IMR-90 (cell line): Measurements from ENCODE around the gene ITGA4. TPM values are rescaled to one million over a fixed set of nuclear protein-coding genes. Genes with fewer than 3 reads are reported as not detected.
"Not testable (repeated sequence)": the region's sequence is repeated elsewhere in the genome, so short reads cannot be mapped to it uniquely, and the experiment has no call there.

Source experiments
- ATAC-seq: fragments of 200-7000 bp; cut with Tn5 transposase; 2 replicates; pipeline ENCODE4 v1.9.1; 2020; ENCODE audit warnings: low read depth, mild to moderate bottlenecking, moderate library complexity
- BruUV-seq: library from RNA; stranded (reverse); fragments of 400-500 nt; replicated peaks from 2 replicates; lab custom pipeline; 2021; lab: Mats Ljungman, UMichigan
- CTCF ChIA-PET: fragments of 300-600 bp; formaldehyde crosslinking; extraction: SDS; loops from one replicate; lab custom pipeline; 2021; ENCODE audit warnings: antibody characterized with exemption; lab: Yijun Ruan, JAX
- POLR2A ChIA-PET: fragments of 300-600 bp; sonication (Branson Sonifier 250); formaldehyde crosslinking; loops from one replicate; lab custom pipeline; 2022; ENCODE audit warnings: antibody characterized with exemption; ENCODE audit not compliant: unreplicated experiment; lab: Charles Lee
- DNase-seq: peaks from one replicate; pipeline ENCODE4 v3.0.0; 2013
- H2AFZ ChIP-seq: replicated peaks from 2 replicates; pipeline ENCODE3; 2013; ENCODE audit warnings: low read length, mild to moderate bottlenecking; ENCODE audit not compliant: poor library complexity
- H2AK5ac ChIP-seq: 2 replicates; pipeline ENCODE4 v1.6.1; 2013; ENCODE audit warnings: low read depth, low read length, inconsistent platforms
- H2AK9ac ChIP-seq: replicated peaks from 2 replicates; pipeline ENCODE3; 2013; ENCODE audit warnings: mild to moderate bottlenecking, low read depth, low read length, moderate library complexity; ENCODE audit not compliant: poor library complexity
- H2BK120ac ChIP-seq: 2 replicates; pipeline ENCODE4 v1.6.1; 2013; ENCODE audit warnings: low read depth, low read length, inconsistent platforms
- H2BK15ac ChIP-seq: 3 replicates; pipeline ENCODE4 v1.6.1; 2013; ENCODE audit warnings: low read depth, low read length, inconsistent platforms
- H2BK20ac ChIP-seq: 2 replicates; pipeline ENCODE4 v1.6.1; 2013; ENCODE audit warnings: low read depth, mild to moderate bottlenecking, inconsistent platforms, low read length, moderate library complexity
- H2BK5ac ChIP-seq: 2 replicates; pipeline ENCODE4 v1.6.1; 2013; ENCODE audit warnings: mild to moderate bottlenecking, low read depth, low read length, inconsistent platforms; ENCODE audit not compliant: poor library complexity, severe bottlenecking
- H3K14ac ChIP-seq: replicated peaks from 2 replicates; pipeline ENCODE4 v1.6.1; 2013; ENCODE audit warnings: low read depth, low read length, inconsistent platforms
- H3K18ac ChIP-seq: 2 replicates; pipeline ENCODE4 v1.6.1; 2013; ENCODE audit warnings: low read depth, low read length, control low read depth
- H3K23ac ChIP-seq: 2 replicates; pipeline ENCODE4 v1.6.1; 2013; ENCODE audit warnings: low read depth, low read length, inconsistent platforms
- H3K27ac ChIP-seq: 2 replicates; pipeline ENCODE4 v1.5.1; 2013; ENCODE audit warnings: mild to moderate bottlenecking, control low read depth, low read length; ENCODE audit not compliant: insufficient read depth
- H3K27me3 ChIP-seq: 2 replicates; pipeline ENCODE4 v1.6.1; 2013; ENCODE audit warnings: low read length; ENCODE audit not compliant: control insufficient read depth, insufficient read depth
- H3K36me3 ChIP-seq: 2 replicates; pipeline ENCODE4 v1.6.1; 2013; ENCODE audit warnings: low read length, mixed read lengths; ENCODE audit not compliant: control insufficient read depth, insufficient read depth
- H3K4ac ChIP-seq: 2 replicates; pipeline ENCODE4 v1.6.1; 2013; ENCODE audit warnings: low read depth, low read length, inconsistent platforms
- H3K4me1 ChIP-seq: 2 replicates; pipeline ENCODE4 v1.6.1; 2013; ENCODE audit warnings: low read length, mixed read lengths; ENCODE audit not compliant: control insufficient read depth, insufficient read depth
- H3K4me2 ChIP-seq: 2 replicates; pipeline ENCODE4 v1.6.1; 2013; ENCODE audit warnings: low read depth, mild to moderate bottlenecking, control low read depth, low read length, moderate library complexity
- H3K4me3 ChIP-seq: 2 replicates; pipeline ENCODE4 v1.5.1; 2013; ENCODE audit warnings: low read depth, mild to moderate bottlenecking, control low read depth, low read length, moderate library complexity; ENCODE audit not compliant: insufficient read depth
- H3K56ac ChIP-seq: 2 replicates; pipeline ENCODE4 v1.6.1; 2013; ENCODE audit warnings: low read length, inconsistent platforms; ENCODE audit not compliant: insufficient read depth; ENCODE audit errors: extremely low read depth
- H3K79me1 ChIP-seq, 2 experiments: 2 replicates each; pipeline ENCODE4 v1.6.1; 2013; ENCODE audit warnings: low read length in 2 of 2, inconsistent platforms in 1 of 2, low read depth in 1 of 2
- H3K9ac ChIP-seq: 2 replicates; pipeline ENCODE4 v1.6.1; 2013; ENCODE audit warnings: low read depth, low read length, control low read depth
- H3K9me1 ChIP-seq: 2 replicates; pipeline ENCODE4 v1.6.1; 2013; ENCODE audit warnings: low read length, inconsistent platforms; ENCODE audit not compliant: insufficient read depth
- H3K9me3 ChIP-seq: 2 replicates; pipeline ENCODE4 v1.6.1; 2013; ENCODE audit warnings: low read length; ENCODE audit not compliant: control insufficient read depth, insufficient read depth
- H4K20me1 ChIP-seq: 2 replicates; pipeline ENCODE4 v1.6.1; 2013; ENCODE audit warnings: low read length, inconsistent platforms; ENCODE audit not compliant: insufficient read depth
- H4K5ac ChIP-seq: 2 replicates; pipeline ENCODE4 v1.6.1; 2013; ENCODE audit warnings: mild to moderate bottlenecking, low read depth, low read length, control low read depth
- H4K8ac ChIP-seq, 2 experiments: 2 replicates each; pipeline ENCODE4 v1.6.1; 2013; ENCODE audit warnings: low read depth in 2 of 2, low read length in 2 of 2, control low read depth in 1 of 2, inconsistent platforms in 1 of 2
- H4K91ac ChIP-seq: 2 replicates; pipeline ENCODE4 v1.6.1; 2013; ENCODE audit warnings: low read depth, low read length, inconsistent platforms; ENCODE audit not compliant: insufficient read depth
- dilution Hi-C: fragments of 300-500 bp; cut with HindIII; formaldehyde crosslinking; loops from one replicate; pipeline ENCODE4 v1.14.3; 2018; ENCODE audit warnings: low sequenced_read_pairs; ENCODE audit not compliant: unreplicated experiment
- in situ Hi-C: fragments of 300-500 bp; cut with MboI; formaldehyde crosslinking; loops from 3 replicates; pipeline ENCODE4 v1.14.3; 2019; ENCODE audit warnings: low sequenced_read_pairs, inconsistent platforms, mixed read lengths
- intact Hi-C: fragments of 100-400 bp; cut with micrococcal nuclease; formaldehyde crosslinking; loops from 2 replicates; pipeline ENCODE4 v1.10.0; 2022
- polyA plus RNA-seq, 3 experiments: library from polyadenylated mRNA; depleted of rRNA; stranded (reverse); fragments of >200 nt; gene quantifications; 2 replicates each; pipeline ENCODE4 v1.2.3, GENCODE V29; 2012; ENCODE audit warnings: low replicate concordance in 1 of 3
- total RNA-seq: library from RNA; depleted of rRNA; stranded (reverse); fragments of >200 nt; gene quantifications from 2 replicates; pipeline ENCODE4 v1.2.3, GENCODE V29; 2012

The ITGA4 gene
- total and polyA plus RNA-seq, 2 of the 4 experiments (the other 2 are of a cell fraction) = 6.9 to 13.6 TPM

DNA sequence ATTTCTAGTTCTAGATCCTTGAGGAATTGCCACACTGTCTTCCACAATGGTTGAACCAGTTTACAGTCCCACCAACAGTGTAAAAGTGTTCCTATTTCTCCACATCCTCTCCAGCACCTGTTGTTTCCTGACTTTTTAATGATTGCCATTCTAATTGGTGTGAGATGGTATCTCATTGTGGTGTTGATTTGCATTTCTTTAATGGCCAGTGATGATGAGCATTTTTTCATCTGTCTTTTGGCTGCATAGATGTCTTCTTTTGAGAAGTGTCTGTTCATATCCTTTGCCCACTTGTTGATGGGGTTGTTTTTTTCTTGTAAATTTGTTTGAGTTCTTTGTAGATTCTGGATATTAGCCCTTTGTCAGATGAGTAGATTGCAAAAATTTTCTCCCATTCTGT lies 7.9 kb upstream of the ITGA4 start:
- H4K91ac ChIP-seq, H3K36me3 ChIP-seq, H3K9ac ChIP-seq, H2AFZ ChIP-seq, H3K9me1 ChIP-seq, intact Hi-C loops, H4K20me1 ChIP-seq, DNase-seq, H3K4me1 ChIP-seq, H3K79me1 ChIP-seq, H3K56ac ChIP-seq, H3K4me2 ChIP-seq, H4K8ac ChIP-seq, H3K4ac ChIP-seq, H2AK5ac ChIP-seq, H3K27me3 ChIP-seq, H2BK15ac ChIP-seq, H2BK5ac ChIP-seq, CTCF ChIA-PET, H2AK9ac ChIP-seq, H3K27ac ChIP-seq, dilution Hi-C loops, H3K9me3 ChIP-seq, POLR2A ChIA-PET, ATAC-seq, H3K18ac ChIP-seq, in situ Hi-C loops, H3K23ac ChIP-seq, H3K4me3 ChIP-seq, BruUV-seq, H2BK120ac ChIP-seq, H2BK20ac ChIP-seq, H4K5ac ChIP-seq, H3K14ac ChIP-seq: not testable (repeated sequence)
